ENCODE data around the gene GGA2.

DNA sequence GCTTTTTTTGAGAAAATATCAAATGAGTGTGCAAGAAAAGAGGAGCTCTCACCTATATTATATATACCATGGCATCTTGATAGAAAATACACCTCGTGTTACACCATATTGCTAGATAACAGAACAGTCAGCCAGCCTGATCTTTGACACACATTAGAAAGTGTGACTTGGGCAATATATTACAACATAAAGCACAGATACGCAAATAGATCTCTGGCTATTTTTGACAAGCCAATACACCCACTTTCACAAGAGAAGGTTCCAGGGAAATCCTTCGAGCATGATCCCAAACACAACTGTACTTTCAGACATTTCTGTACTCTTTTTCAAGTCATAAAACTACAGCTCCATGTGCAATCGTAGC is 9.4 kb downstream of the GGA2 start:
- TF ChIP-seq, protein P1, sequence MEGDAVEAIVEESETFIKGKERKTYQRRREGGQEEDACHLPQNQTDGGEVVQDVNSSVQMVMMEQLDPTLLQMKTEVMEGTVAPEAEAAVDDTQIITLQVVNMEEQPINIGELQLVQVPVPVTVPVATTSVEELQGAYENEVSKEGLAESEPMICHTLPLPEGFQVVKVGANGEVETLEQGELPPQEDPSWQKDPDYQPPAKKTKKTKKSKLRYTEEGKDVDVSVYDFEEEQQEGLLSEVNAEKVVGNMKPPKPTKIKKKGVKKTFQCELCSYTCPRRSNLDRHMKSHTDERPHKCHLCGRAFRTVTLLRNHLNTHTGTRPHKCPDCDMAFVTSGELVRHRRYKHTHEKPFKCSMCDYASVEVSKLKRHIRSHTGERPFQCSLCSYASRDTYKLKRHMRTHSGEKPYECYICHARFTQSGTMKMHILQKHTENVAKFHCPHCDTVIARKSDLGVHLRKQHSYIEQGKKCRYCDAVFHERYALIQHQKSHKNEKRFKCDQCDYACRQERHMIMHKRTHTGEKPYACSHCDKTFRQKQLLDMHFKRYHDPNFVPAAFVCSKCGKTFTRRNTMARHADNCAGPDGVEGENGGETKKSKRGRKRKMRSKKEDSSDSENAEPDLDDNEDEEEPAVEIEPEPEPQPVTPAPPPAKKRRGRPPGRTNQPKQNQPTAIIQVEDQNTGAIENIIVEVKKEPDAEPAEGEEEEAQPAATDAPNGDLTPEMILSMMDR (IDR thresholded peaks at IDR 0.05; ENCODE audit: insufficient read depth, low read length, poor library complexity, severe bottlenecking), result no peak
- no peak for TF ChIP-seq EZH2phosphoT487 (conservative IDR thresholded peaks at IDR 0.05; ENCODE audit: low read length)

Data from SU-DHL-6 (cell line).